ENCODE measurements around the gene PPP4C.

Gene PPP4C

GRCh38 chr16:30065102-30065942, 10.5 kb upstream of the PPP4C start, which contains the start of gene ALDOA:
Gene ALDOA, plus strand, starts transcription at chr16:30065760. Its CDS starts 1,138 bp downstream, at chr16:30066898.
- peak within 1 kb of the TSS; percentile 79 for H3K4me3 ChIP-seq (ENCODE audit: low read length)
- no peak for TF ChIP-seq CTCF (conservative IDR thresholded peaks at IDR 0.05; ENCODE audit: low read depth, low read length)
- peak; percentile 92 for DNase-seq (ENCODE audit: low read depth)

GRCh38 chr16:30065943-30066760, 9.6 kb upstream of the PPP4C start:
- peak overlapping the region; percentile 79 for H3K4me3 ChIP-seq (ENCODE audit: low read length)
- no peak for DNase-seq (ENCODE audit: low read depth)
- no peak for TF ChIP-seq CTCF (conservative IDR thresholded peaks at IDR 0.05; ENCODE audit: low read depth, low read length)

GRCh38 chr16:30066761-30067583, 8.8 kb upstream of the PPP4C start:
- TF ChIP-seq CTCF (conservative IDR thresholded peaks at IDR 0.05; ENCODE audit: low read depth, low read length): no peak
- peak overlapping the region; percentile 79 for H3K4me3 ChIP-seq (ENCODE audit: low read length)
- DNase-seq (ENCODE audit: low read depth): no peak

GRCh38 chr16:30067584-30067916, 8.2 kb upstream of the PPP4C start:
- no peak for DNase-seq (ENCODE audit: low read depth)
- TF ChIP-seq CTCF (conservative IDR thresholded peaks at IDR 0.05; ENCODE audit: low read depth, low read length): no peak
- peak overlapping the region; percentile 79 for H3K4me3 ChIP-seq (ENCODE audit: low read length)

GRCh38 chr16:30068333-30068732, 7.5 kb upstream of the PPP4C start:
- no peak for TF ChIP-seq CTCF (conservative IDR thresholded peaks at IDR 0.05; ENCODE audit: low read depth, low read length)

GRCh38 chr16:30068750-30069610, 6.8 kb upstream of the PPP4C start:
- peak overlapping the region; percentile 27 for H3K4me3 ChIP-seq (ENCODE audit: low read length)
- no peak for DNase-seq (ENCODE audit: low read depth)
- peak; percentile 66 for TF ChIP-seq CTCF (conservative IDR thresholded peaks at IDR 0.05; ENCODE audit: low read depth, low read length)

More at GRCh38 chr16:30068333-30068732, 7.5 kb upstream of the PPP4C start:
- DNase-seq (ENCODE audit: low read depth): no peak
- peak overlapping the region; percentile 27 for H3K4me3 ChIP-seq (ENCODE audit: low read length)
